ENCODE measurements around the gene LOXL4.

The LOXL4 gene

GRCh38 chr10:98263088-98263487 lies 4.9 kb downstream of the LOXL4 start:
- DNase-seq = no peak

GRCh38 chr10:98262571-98262970 lies 5.4 kb downstream of the LOXL4 start:
- no peak for DNase-seq

- no peak for DNase-seq
These were observed 6.3 kb downstream of the LOXL4 start for GRCh38 chr10:98261436-98262277.

GRCh38 chr10:98260752-98261151 lies 7.2 kb downstream of the LOXL4 start:
- DNase-seq = no peak

- DNase-seq = no peak
These were observed 7.6 kb downstream of the LOXL4 start for GRCh38 chr10:98260350-98260749.

- no peak for DNase-seq
These were observed 8.2 kb downstream of the LOXL4 start for GRCh38 chr10:98259606-98260315.

GRCh38 chr10:98258683-98259454 lies 9.1 kb downstream of the LOXL4 start:
- no peak for DNase-seq

- DNase-seq = no peak
These were observed 10.0 kb downstream of the LOXL4 start for GRCh38 chr10:98257961-98258360.

- DNase-seq = no peak
These were observed 10.8 kb downstream of the LOXL4 start for GRCh38 chr10:98257198-98257597.

- no peak for DNase-seq
These were observed 11.3 kb downstream of the LOXL4 start for GRCh38 chr10:98256692-98257091.

GRCh38 chr10:98255146-98255877 lies 12.7 kb downstream of the LOXL4 start:
- no peak for DNase-seq

- DNase-seq = no peak
These were observed 13.6 kb downstream of the LOXL4 start for GRCh38 chr10:98254234-98254974.

- DNase-seq = no peak
These were observed 14.5 kb downstream of the LOXL4 start for GRCh38 chr10:98253499-98253898.

GRCh38 chr10:98252464-98252863 lies 15.5 kb downstream of the LOXL4 start:
- no peak for DNase-seq

- DNase-seq = no peak
These were observed 16.6 kb downstream of the LOXL4 start for GRCh38 chr10:98251399-98251798.

GRCh38 chr10:98249134-98249533 lies 18.9 kb downstream of the LOXL4 start:
- DNase-seq = no peak

GRCh38 chr10:98248018-98248417 lies 20.0 kb downstream of the LOXL4 start:
- no peak for DNase-seq

- no peak for DNase-seq
These were observed 20.8 kb downstream of the LOXL4 start for GRCh38 chr10:98246911-98247805.

- DNase-seq = no peak
These were observed 23.4 kb downstream of the LOXL4 start for GRCh38 chr10:98244586-98244985.

- no peak for DNase-seq
These were observed 23.9 kb downstream of the LOXL4 start for GRCh38 chr10:98244141-98244540.

- no peak for DNase-seq
These were observed 25.2 kb downstream of the LOXL4 start for GRCh38 chr10:98242823-98243222.

Data from T-helper 2 cell (primary cell).